ENCODE measurements around the gene ZFPL1. TPM values are rescaled to one million over a fixed set of nuclear protein-coding genes. Genes with fewer than 3 reads are reported as not detected.

The ZFPL1 gene
- total RNA-seq = 10 to 100 TPM; 31.5 to 35.0 TPM
- polyA plus RNA-seq = 10 to 100 TPM; 24.9 to 69.9 TPM
- long read RNA-seq, donor 1, transcript ZFPL1-201 (8 exons, 1,371 nt) = major isoform, 29 of 51 reads
- long read RNA-seq, donor 1, partial matches to known transcripts = 10 of 51 reads
- long read RNA-seq, donor 1, other reads (novel, unspliced or antisense) = 11 of 51 reads
- long read RNA-seq, donor 2, partial matches to known transcripts = 9 of 17 reads
- long read RNA-seq, donor 2, other reads (novel, unspliced or antisense) = 4 of 17 reads

DNA sequence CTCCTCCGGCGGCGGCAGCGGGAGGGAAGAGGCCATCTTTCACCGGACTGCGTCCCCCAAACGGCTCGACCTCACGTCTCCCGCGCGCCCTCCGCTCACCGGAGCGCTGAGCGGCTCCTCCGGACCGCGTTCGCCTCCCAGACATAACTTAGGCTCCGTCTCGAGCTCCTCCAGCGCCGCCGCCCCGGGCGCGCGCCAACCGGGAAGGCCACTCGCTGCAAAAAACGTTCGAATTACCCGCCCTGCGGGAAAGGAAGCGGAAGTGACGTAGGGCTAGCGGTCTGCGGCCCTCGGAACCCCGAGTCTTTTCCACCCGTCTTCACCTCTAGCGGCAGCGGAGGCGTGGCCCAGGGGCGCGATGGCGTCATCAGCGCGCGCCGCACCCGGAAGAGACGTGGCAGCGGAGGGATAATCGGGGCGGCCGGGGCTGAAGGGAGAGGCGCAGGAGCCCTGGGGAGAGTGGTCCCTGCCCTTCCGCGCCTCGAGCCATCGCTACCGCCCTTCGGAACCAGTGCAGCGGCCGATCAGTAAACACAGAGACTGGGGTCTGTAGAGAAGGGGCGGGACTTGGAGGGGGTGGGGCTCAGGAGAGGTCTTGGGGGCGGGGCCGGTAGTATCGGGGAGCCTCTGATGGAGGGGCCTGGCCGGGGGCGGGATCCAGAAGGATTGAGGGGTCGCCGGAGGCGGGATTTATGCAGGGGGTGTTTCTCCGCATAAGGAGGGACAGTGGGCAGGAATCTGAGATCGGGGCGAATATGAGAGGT, at the start of gene ZFPL1, which contains the start of gene CDCA5:
Gene ZFPL1, plus strand, starts transcription at position 389 of the 764 bp plus-strand sequence. CDS start 477 bp downstream, outside the sequence.
Gene CDCA5, minus strand, starts transcription at position 207 of the 764 bp plus-strand sequence. Its CDS starts 62 bp downstream, at position 145.
- H3K9me3 ChIP-seq (ENCODE audit: control insufficient read depth, low read length) = no peaks in the 10 kb centered on the region
- peak; percentile 97 to 98 for DNase-seq
- peak within 1 kb of the TSS; percentile 79 to 83 for H3K4me3 ChIP-seq (ENCODE audit: low read length in 2 of 2)
- no peaks in the 10 kb centered on the region for H3K27me3 ChIP-seq (ENCODE audit: control insufficient read depth in 1 of 2, insufficient read depth in 2 of 2, low read length in 1 of 2)
- intact Hi-C loops (cut with DNase I) = loop anchor here (5.0 to 10.0 kb wide), 2 partner anchors 38 to 59 kb away; partner anchors contain the start of genes FAU (in 1 of the 2), MRPL49 (in 1 of the 2) and SNX15 (in 1 of the 2)
- peak within 1 kb of the TSS; percentile 17 to 35 for H3K27ac ChIP-seq (ENCODE audit: low read depth in 1 of 2, low read length in 2 of 2)
- H3K36me3 ChIP-seq (ENCODE audit: control insufficient read depth in 1 of 2, insufficient read depth in 2 of 2, low read length in 1 of 2) = no peaks in the 10 kb centered on the region
- ATAC-seq (ENCODE audit: low FRiP score) = peak; percentile 98
- 0 to 1% methylated on average over 72 to 79 of the region's 79 CpGs for WGBS, 2 donors
- no peaks in the 10 kb centered on the region for H3K4me1 ChIP-seq (ENCODE audit: control insufficient read depth in 1 of 2, insufficient read depth in 2 of 2, low read length in 2 of 2)

DNA sequence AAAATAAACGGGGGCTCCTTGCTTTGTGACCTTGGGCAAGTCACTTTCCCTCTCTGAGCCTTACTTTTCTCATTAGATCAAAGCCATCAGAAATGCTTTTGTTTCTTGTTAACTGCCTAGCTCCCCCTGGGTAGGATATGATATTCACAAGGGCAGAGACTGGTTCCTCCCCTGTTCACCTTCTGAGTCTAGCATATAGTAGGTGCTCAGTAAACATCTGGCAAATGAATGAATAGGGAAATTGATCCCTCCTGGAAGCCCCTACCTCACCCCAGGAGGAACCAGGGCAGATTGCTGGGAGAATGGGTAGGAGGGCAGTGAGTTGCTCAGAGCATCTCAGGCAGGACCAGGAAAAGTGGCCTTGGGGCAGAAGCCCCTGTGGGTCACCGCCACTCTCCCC, 49.6 kb upstream of the ZFPL1 start:
- no peaks in the 10 kb centered on the region for H3K27me3 ChIP-seq (ENCODE audit: control insufficient read depth in 1 of 2, insufficient read depth in 2 of 2, low read length in 1 of 2)
- 90 to 97% methylated on average over 2 of the region's 2 CpGs for WGBS, 2 donors
- H3K27ac ChIP-seq (ENCODE audit: low read depth in 1 of 2, low read length in 2 of 2) = no peak overlapping the region
- intact Hi-C loops (cut with DNase I) = no loop called here
- no peak for ATAC-seq (ENCODE audit: low FRiP score)
- H3K9me3 ChIP-seq (ENCODE audit: control insufficient read depth, low read length) = no peaks in the 10 kb centered on the region
- DNase-seq = no peak
- H3K36me3 ChIP-seq (ENCODE audit: control insufficient read depth in 1 of 2, insufficient read depth in 2 of 2, low read length in 1 of 2) = no peaks in the 10 kb centered on the region
- no peaks in the 10 kb centered on the region for H3K4me1 ChIP-seq (ENCODE audit: control insufficient read depth in 1 of 2, insufficient read depth in 2 of 2, low read length in 2 of 2)
- no peak overlapping the region for H3K4me3 ChIP-seq (ENCODE audit: low read length in 2 of 2)

DNA sequence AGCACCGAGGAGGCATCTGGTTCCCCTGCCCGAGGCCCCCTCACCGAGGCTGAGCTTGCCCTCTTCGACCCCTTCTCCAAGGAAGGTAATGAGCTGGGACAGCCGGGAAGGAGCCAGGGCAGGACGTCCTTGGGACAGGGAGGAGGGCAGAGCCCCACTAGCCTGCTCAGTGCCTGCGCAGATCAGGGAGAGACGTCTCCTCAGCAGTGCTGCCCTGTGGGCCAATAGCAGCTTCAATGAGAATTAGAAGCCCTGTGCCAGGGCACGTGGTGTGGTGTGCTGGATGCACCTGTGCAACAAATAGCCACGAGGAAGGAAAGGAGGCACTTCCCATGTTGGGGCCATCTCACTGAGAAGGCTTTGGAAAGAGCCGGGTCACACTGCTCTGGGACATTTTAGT, 48.4 kb upstream of the ZFPL1 start:
- WGBS, 2 donors = 78 to 82% methylated on average over 11 of the region's 11 CpGs
- no peak overlapping the region for H3K4me3 ChIP-seq (ENCODE audit: low read length in 2 of 2)
- H3K27ac ChIP-seq (ENCODE audit: low read depth in 1 of 2, low read length in 2 of 2) = no peak overlapping the region
- no peaks in the 10 kb centered on the region for H3K27me3 ChIP-seq (ENCODE audit: control insufficient read depth in 1 of 2, insufficient read depth in 2 of 2, low read length in 1 of 2)
- no peaks in the 10 kb centered on the region for H3K4me1 ChIP-seq (ENCODE audit: control insufficient read depth in 1 of 2, insufficient read depth in 2 of 2, low read length in 2 of 2)
- no peaks in the 10 kb centered on the region for H3K9me3 ChIP-seq (ENCODE audit: control insufficient read depth, low read length)
- ATAC-seq (ENCODE audit: low FRiP score) = no peak
- intact Hi-C loops (cut with DNase I) = no loop called here
- DNase-seq = no peak
- H3K36me3 ChIP-seq (ENCODE audit: control insufficient read depth in 1 of 2, insufficient read depth in 2 of 2, low read length in 1 of 2) = no peaks in the 10 kb centered on the region

DNA sequence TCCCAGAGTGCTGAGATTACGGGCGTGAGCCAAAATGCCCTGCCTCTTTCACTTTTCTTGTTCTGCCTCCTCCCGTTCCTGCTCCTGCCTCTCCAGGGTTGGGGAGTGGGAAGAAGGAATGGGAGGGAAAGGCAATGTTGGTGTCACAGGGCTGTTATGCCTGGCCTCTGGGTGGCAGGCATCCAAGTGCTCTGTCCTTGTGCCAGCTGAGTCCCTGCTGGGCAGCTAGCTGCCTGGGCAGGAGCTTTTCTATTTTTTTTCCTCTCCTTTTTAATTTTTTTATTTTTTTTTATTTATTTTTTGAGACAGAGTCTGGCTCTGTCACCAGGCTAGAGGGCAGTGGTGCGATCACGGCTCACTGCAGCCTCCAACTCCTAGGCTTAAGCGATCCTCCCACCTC, 47.1 kb upstream of the ZFPL1 start:
- Histone ChIP-seq H3K27ac (ENCODE audit: low read depth in 1 of 2, low read length in 2 of 2) (no peak overlapping the region), H3K36me3 (ENCODE audit: control insufficient read depth in 1 of 2, insufficient read depth in 2 of 2, low read length in 1 of 2) (no peaks in the 10 kb centered on the region), H3K4me3 (ENCODE audit: low read length in 2 of 2) (no peak overlapping the region), H3K27me3 (ENCODE audit: control insufficient read depth in 1 of 2, insufficient read depth in 2 of 2, low read length in 1 of 2) (no peaks in the 10 kb centered on the region), H3K9me3 (ENCODE audit: control insufficient read depth, low read length) (no peaks in the 10 kb centered on the region), H3K4me1 (ENCODE audit: control insufficient read depth in 1 of 2, insufficient read depth in 2 of 2, low read length in 2 of 2) (no peaks in the 10 kb centered on the region)
- ATAC-seq (ENCODE audit: low FRiP score) (no peak), DNase-seq (peak; percentile 72 to 89)
- intact Hi-C loops (cut with DNase I) = no loop called here
- 25 to 32% methylated on average over 6 of the region's 6 CpGs for WGBS, 2 donors

DNA sequence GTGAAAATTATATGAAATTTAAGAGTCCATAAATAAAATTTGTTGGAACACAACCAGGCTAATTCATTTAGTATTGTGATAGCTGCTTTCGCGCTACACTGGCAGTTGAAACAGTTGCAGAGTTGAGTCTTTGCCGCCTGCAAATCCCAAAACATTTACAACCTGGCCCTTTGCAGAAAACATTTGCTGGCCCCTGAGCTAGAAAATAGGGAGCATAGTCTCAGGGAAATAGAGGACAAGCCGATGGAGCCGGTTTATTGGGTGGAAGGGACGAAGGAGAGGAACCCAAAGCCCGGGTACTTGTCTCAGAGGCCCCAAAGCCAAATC, 43.5 kb upstream of the ZFPL1 start:
- Histone ChIP-seq H3K4me1 (ENCODE audit: control insufficient read depth in 1 of 2, insufficient read depth in 2 of 2, low read length in 2 of 2) (no peaks in the 10 kb centered on the region), H3K4me3 (ENCODE audit: low read length in 2 of 2) (peak overlapping the region; percentile 53 to 62), H3K27ac (ENCODE audit: low read depth in 1 of 2, low read length in 2 of 2) (peak overlapping the region in 1 of 2 donors; percentile 90), H3K9me3 (ENCODE audit: control insufficient read depth, low read length) (no peaks in the 10 kb centered on the region), H3K27me3 (ENCODE audit: control insufficient read depth in 1 of 2, insufficient read depth in 2 of 2, low read length in 1 of 2) (no peaks in the 10 kb centered on the region), H3K36me3 (ENCODE audit: control insufficient read depth in 1 of 2, insufficient read depth in 2 of 2, low read length in 1 of 2) (no peaks in the 10 kb centered on the region)
- WGBS, 2 donors = 3 to 5% methylated on average over 7 of the region's 7 CpGs
- intact Hi-C loops (cut with DNase I) = loop anchor here in 1 of 2 donors (5.0 kb wide), 1 partner anchor 57 kb away; the partner anchor contains the start of gene VPS51
- no peak for ATAC-seq (ENCODE audit: low FRiP score)
- no peak for DNase-seq

DNA sequence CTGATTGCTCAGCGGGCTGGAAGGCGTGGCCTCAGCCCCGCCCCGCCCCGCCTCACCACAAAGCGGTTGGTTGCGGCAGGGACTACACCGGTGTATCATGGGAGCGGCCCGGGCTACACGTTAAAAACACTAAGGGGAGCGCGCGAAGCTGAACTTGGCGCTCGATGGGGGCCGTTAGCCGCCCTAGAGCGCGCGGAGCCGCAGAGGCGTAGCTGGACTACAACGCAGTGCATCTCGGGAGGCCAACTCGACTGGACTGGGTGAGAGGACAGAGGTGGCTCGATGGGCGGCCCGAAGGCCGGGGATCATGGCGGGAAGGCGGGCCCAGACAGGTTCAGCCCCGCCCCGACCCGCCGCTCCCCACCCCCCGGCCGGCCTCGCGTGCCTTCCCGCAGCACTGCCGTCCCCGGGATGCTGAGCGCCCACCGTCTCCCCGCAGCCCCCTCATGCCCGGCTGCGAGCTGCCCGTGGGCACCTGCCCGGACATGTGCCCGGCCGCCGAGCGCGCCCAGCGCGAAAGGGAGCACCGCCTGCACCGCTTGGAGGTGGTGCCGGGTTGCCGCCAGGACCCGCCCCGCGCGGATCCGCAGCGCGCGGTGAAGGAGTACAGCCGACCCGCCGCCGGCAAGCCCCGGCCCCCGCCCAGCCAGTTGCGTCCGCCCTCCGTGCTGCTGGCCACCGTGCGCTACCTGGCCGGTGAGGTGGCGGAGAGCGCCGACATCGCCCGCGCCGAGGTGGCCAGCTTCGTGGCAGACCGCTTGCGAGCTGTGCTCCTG, 43.0 kb upstream of the ZFPL1 start, which contains the start of gene SAC3D1:
Gene SAC3D1, plus strand, starts transcription at position 364 of the 776 bp plus-strand sequence. Its CDS starts 83 bp downstream, at position 447.
- DNase-seq (peak; percentile 94 to 95), ATAC-seq (ENCODE audit: low FRiP score) (peak; percentile 96)
- 0% methylated on average over 71 to 91 of the region's 91 CpGs for whole genome bisulfite sequencing, 2 donors
- H3K36me3 ChIP-seq (ENCODE audit: control insufficient read depth in 1 of 2, insufficient read depth in 2 of 2, low read length in 1 of 2) = no peaks in the 10 kb centered on the region
- H3K27me3 ChIP-seq (ENCODE audit: control insufficient read depth in 1 of 2, insufficient read depth in 2 of 2, low read length in 1 of 2) = no peaks in the 10 kb centered on the region
- H3K9me3 ChIP-seq (ENCODE audit: control insufficient read depth, low read length) = no peaks in the 10 kb centered on the region
- H3K4me1 ChIP-seq (ENCODE audit: control insufficient read depth in 1 of 2, insufficient read depth in 2 of 2, low read length in 2 of 2) = no peaks in the 10 kb centered on the region
- H3K4me3 ChIP-seq (ENCODE audit: low read length in 2 of 2) = peak within 1 kb of the TSS; percentile 53 to 62
- peak within 1 kb of the TSS in 1 of 2 donors; percentile 90 for H3K27ac ChIP-seq (ENCODE audit: low read depth in 1 of 2, low read length in 2 of 2)
- intact Hi-C loops (cut with DNase I) = loop anchor here in 1 of 2 donors (5.0 kb wide), 1 partner anchor 56 kb away; the partner anchor contains the start of gene VPS51

DNA sequence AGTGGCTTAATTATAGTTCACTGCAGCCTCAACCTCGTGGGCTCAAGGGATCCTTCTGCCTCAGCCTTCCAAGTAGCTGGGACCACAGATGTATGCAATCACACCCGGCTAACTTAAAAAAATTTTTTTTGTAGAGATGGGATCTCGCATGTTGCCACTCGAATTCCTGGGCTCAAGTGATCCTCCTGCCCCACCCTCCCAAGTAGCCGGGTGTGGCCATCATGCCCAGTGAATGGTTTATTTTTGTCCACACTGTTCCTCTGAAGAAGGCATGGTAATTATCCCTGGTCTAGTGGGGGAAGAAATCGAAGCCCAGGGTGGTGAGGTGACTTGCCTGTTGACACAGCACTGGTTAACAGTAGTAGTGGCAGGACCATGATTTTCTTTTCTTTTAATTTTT, 41.1 kb upstream of the ZFPL1 start:
- Histone ChIP-seq H3K4me3 (ENCODE audit: low read length in 2 of 2) (no peak overlapping the region), H3K4me1 (ENCODE audit: control insufficient read depth in 1 of 2, insufficient read depth in 2 of 2, low read length in 2 of 2) (no peaks in the 10 kb centered on the region), H3K36me3 (ENCODE audit: control insufficient read depth in 1 of 2, insufficient read depth in 2 of 2, low read length in 1 of 2) (no peaks in the 10 kb centered on the region), H3K9me3 (ENCODE audit: control insufficient read depth, low read length) (no peaks in the 10 kb centered on the region), H3K27me3 (ENCODE audit: control insufficient read depth in 1 of 2, insufficient read depth in 2 of 2, low read length in 1 of 2) (no peaks in the 10 kb centered on the region), H3K27ac (ENCODE audit: low read depth in 1 of 2, low read length in 2 of 2) (no peak overlapping the region)
- WGBS, 2 donors = 88 to 92% methylated on average over 6 of the region's 6 CpGs
- intact Hi-C loops (cut with DNase I) = loop anchor here in 1 of 2 donors (5.0 kb wide), 1 partner anchor 54 kb away; the partner anchor contains the start of gene VPS51
- no peak for DNase-seq
- no peak for ATAC-seq (ENCODE audit: low FRiP score)

DNA sequence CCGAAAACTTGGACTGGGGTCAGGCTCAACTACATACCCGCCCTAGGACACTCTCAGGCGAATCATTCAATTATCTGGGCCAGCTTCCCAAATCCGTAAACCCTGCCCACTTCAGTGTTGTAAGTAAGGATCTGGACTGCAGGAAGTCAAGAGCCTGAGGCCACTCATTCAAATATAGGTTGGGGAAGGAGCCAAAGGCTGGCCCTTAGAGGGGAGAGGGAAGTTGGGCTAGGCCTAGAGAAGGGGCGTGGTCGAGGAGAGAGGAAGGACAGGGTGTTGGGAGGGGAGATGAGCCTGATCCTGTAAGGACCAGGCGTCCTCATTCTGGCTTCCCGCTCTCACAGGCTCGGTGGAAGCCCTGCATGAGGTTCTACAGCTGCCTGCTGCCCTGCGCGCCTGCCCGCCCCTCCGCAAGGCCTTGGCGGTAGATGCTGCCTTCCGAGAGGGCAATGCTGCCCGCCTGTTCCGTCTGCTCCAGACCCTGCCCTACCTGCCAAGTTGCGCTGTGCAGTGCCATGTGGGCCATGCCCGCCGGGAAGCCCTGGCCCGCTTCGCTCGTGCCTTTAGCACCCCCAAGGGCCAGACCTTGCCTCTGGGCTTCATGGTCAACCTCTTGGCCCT, 40.0 kb upstream of the ZFPL1 start:
- peak in 1 of 2 donors; percentile 78 for DNase-seq
- WGBS, 2 donors = 91 to 92% methylated on average over 20 to 23 of the region's 23 CpGs
- no peak for ATAC-seq (ENCODE audit: low FRiP score)
- no peaks in the 10 kb centered on the region for H3K4me1 ChIP-seq (ENCODE audit: control insufficient read depth in 1 of 2, insufficient read depth in 2 of 2, low read length in 2 of 2)
- no peaks in the 10 kb centered on the region for H3K9me3 ChIP-seq (ENCODE audit: control insufficient read depth, low read length)
- no peak overlapping the region for H3K27ac ChIP-seq (ENCODE audit: low read depth in 1 of 2, low read length in 2 of 2)
- intact Hi-C loops (cut with DNase I) = loop anchor here in 1 of 2 donors (5.0 kb wide), 1 partner anchor 53 kb away; the partner anchor contains the start of gene VPS51
- no peaks in the 10 kb centered on the region for H3K27me3 ChIP-seq (ENCODE audit: control insufficient read depth in 1 of 2, insufficient read depth in 2 of 2, low read length in 1 of 2)
- H3K36me3 ChIP-seq (ENCODE audit: control insufficient read depth in 1 of 2, insufficient read depth in 2 of 2, low read length in 1 of 2) = no peaks in the 10 kb centered on the region
- no peak overlapping the region for H3K4me3 ChIP-seq (ENCODE audit: low read length in 2 of 2)
